Activated CD8-positive, alpha-beta T cell treated with anti-CD3 and anti-CD28 coated beads, Interleukin-2, amount 10 ng/mL, durations not matched to agents 7 days and 5 days (primary cell): ENCODE data around the gene TDG. TPM values are rescaled to one million over a fixed set of nuclear protein-coding genes. Genes with fewer than 3 reads are reported as not detected.
A peak's percentile ranks its signal among the peaks of the same experiment; 100 is the strongest.
"Not testable (repeated sequence)": the region's sequence is repeated elsewhere in the genome, so short reads cannot be mapped to it uniquely, and the experiment has no call there.

ENCODE experiments used
- ATAC-seq: fragments of 150-1000 bp; cut with Tn5 transposase; one replicate; pipeline ENCODE4 v1.10.0; 2021; ENCODE audit warnings: moderate library complexity
- CTCF ChIA-PET: fragments of 350-600 bp; sonication (Branson Sonifier 250); formaldehyde crosslinking; loops from one replicate; lab custom pipeline; 2021; ENCODE audit warnings: antibody characterized with exemption; lab: Charles Lee
- POLR2A ChIA-PET: fragments of 350-600 bp; sonication (Branson Sonifier 250); formaldehyde crosslinking; loops from one replicate; lab custom pipeline; 2021; ENCODE audit warnings: antibody characterized with exemption; lab: Charles Lee
- DNase-seq: peaks from one replicate; pipeline ENCODE4 v3.0.0-alpha.2; 2020
- H3K27ac Mint-ChIP-seq: one replicate; pipeline ENCODE4 v1.8.0; 2021; ENCODE audit warnings: mild to moderate bottlenecking, mixed read lengths
- H3K27me3 Mint-ChIP-seq: one replicate; pipeline ENCODE4 v1.8.0; 2021; ENCODE audit warnings: low read depth, mixed read lengths
- H3K36me3 Mint-ChIP-seq: one replicate; pipeline ENCODE4 v1.8.0; 2021; ENCODE audit warnings: low read depth, mixed read lengths
- H3K4me1 Mint-ChIP-seq: one replicate; pipeline ENCODE4 v1.8.0; 2021; ENCODE audit warnings: low read depth, mixed read lengths
- H3K4me3 Mint-ChIP-seq: one replicate; pipeline ENCODE4 v1.8.0; 2021; ENCODE audit warnings: mild to moderate bottlenecking, mixed read lengths
- H3K9me3 Mint-ChIP-seq: one replicate; pipeline ENCODE4 v1.8.0; 2022; ENCODE audit warnings: mixed read lengths; ENCODE audit not compliant: insufficient read depth
- total RNA-seq, 2 experiments: library from RNA; stranded (reverse); gene quantifications; one replicate each; pipeline ENCODE4 v1.2.3, GENCODE V29; 2021

TDG gene
- total RNA-seq, 2 experiments from 2014 or later, result 33.5 to 37.7 TPM

GRCh38 chr12:104023710-104024109 is 58.0 kb downstream of the TDG start:
- Mint-ChIP-seq H3K27me3 (peaks cover 36% of the 10 kb centered on the region), H3K36me3 (no peaks in the 10 kb centered on the region), H3K9me3 (no peaks in the 10 kb centered on the region), H3K27ac (no peak overlapping the region), H3K4me3 (no peak overlapping the region), H3K4me1 (no peaks in the 10 kb centered on the region)
- DNase-seq (no peak), ATAC-seq (no peak)
- ChIA-PET POLR2A (no interaction called here), CTCF (no interaction called here)

- H3K27ac Mint-ChIP-seq, result no peak overlapping the region
- H3K9me3 Mint-ChIP-seq, result no peaks in the 10 kb centered on the region
- DNase-seq, result no peak
- CTCF ChIA-PET, result no interaction called here
- H3K27me3 Mint-ChIP-seq, result peaks cover 35% of the 10 kb centered on the region
- no peaks in the 10 kb centered on the region for H3K36me3 Mint-ChIP-seq
- ATAC-seq, result no peak
- POLR2A ChIA-PET, result no interaction called here
- no peak overlapping the region for H3K4me3 Mint-ChIP-seq
- no peaks in the 10 kb centered on the region for H3K4me1 Mint-ChIP-seq
These were observed 58.7 kb downstream of the TDG start for GRCh38 chr12:104024348-104024747.

GRCh38 chr12:104025771-104026170 is 60.1 kb downstream of the TDG start:
- Mint-ChIP-seq H3K27me3 (peaks cover 34% of the 10 kb centered on the region), H3K4me3 (no peak overlapping the region), H3K4me1 (no peaks in the 10 kb centered on the region), H3K36me3 (no peaks in the 10 kb centered on the region), H3K27ac (no peak overlapping the region), H3K9me3 (no peaks in the 10 kb centered on the region)
- ChIA-PET CTCF (interaction anchor here (0.6 kb wide), 1 partner anchor 56 kb away, joined by 4 read pairs; no protein-coding TSS in a partner anchor), POLR2A (no interaction called here)
- DNase-seq, result no peak
- no peak for ATAC-seq

GRCh38 chr12:104026841-104027599 is 61.3 kb downstream of the TDG start:
- no peak overlapping the region for H3K4me3 Mint-ChIP-seq
- no peak overlapping the region for H3K27ac Mint-ChIP-seq
- no peaks in the 10 kb centered on the region for H3K36me3 Mint-ChIP-seq
- no peaks in the 10 kb centered on the region for H3K4me1 Mint-ChIP-seq
- H3K27me3 Mint-ChIP-seq, result peaks cover 25% of the 10 kb centered on the region
- POLR2A ChIA-PET, result no interaction called here
- CTCF ChIA-PET, result interaction anchor here (0.9 kb wide), 1 partner anchor 82 kb away, joined by 3 read pairs; no protein-coding TSS in a partner anchor
- no peak for DNase-seq
- no peak for ATAC-seq
- H3K9me3 Mint-ChIP-seq, result no peaks in the 10 kb centered on the region

- DNase-seq, H3K4me3 Mint-ChIP-seq, H3K27ac Mint-ChIP-seq, H3K36me3 Mint-ChIP-seq, H3K9me3 Mint-ChIP-seq, H3K4me1 Mint-ChIP-seq, POLR2A ChIA-PET, CTCF ChIA-PET: not testable (repeated sequence)
- H3K27me3 Mint-ChIP-seq, result peaks cover 32% of the 10 kb centered on the region
- peak; percentile 67 for ATAC-seq
These were observed 64.9 kb downstream of the TDG start for GRCh38 chr12:104030596-104030995.

GRCh38 chr12:104036143-104036542 is 70.5 kb downstream of the TDG start:
- H3K27ac Mint-ChIP-seq, CTCF ChIA-PET, DNase-seq, H3K4me3 Mint-ChIP-seq, POLR2A ChIA-PET, H3K4me1 Mint-ChIP-seq, H3K9me3 Mint-ChIP-seq, ATAC-seq, H3K36me3 Mint-ChIP-seq: not testable (repeated sequence)
- H3K27me3 Mint-ChIP-seq, result peaks cover 26% of the 10 kb centered on the region

Other genes with a start within 250 kb of the TDG start
- gene NT5DC3, start 124.6 kb upstream of the TDG start, total RNA-seq, result 1 to 10 TPM; 3.1 to 3.3 TPM
- 100 to 1,000 TPM; 336 to 343 TPM for gene HSP90B1, start 35.5 kb upstream of the TDG start, total RNA-seq
- gene GLT8D2, start 84.3 kb downstream of the TDG start, total RNA-seq, result not detected
- gene HCFC2, start 98.7 kb downstream of the TDG start, total RNA-seq, result 10 to 100 TPM; 12.0 to 15.3 TPM
- 10 to 100 TPM; 25.4 to 29.8 TPM for gene NFYB, start 172.3 kb downstream of the TDG start, total RNA-seq
- gene TXNRD1, start 249.9 kb downstream of the TDG start, total RNA-seq, result 10 to 100 TPM; 88.7 to 98.5 TPM